Measurements from ENCODE around the gene ASL.
"Not testable (repeated sequence)": the region's sequence is repeated elsewhere in the genome, so short reads cannot be mapped to it uniquely, and the experiment has no call there.

Gene ASL

GRCh38 chr7:66076462-66077329 lies 1.1 kb downstream of the ASL start:
- no peak for DNase-seq

DNA sequence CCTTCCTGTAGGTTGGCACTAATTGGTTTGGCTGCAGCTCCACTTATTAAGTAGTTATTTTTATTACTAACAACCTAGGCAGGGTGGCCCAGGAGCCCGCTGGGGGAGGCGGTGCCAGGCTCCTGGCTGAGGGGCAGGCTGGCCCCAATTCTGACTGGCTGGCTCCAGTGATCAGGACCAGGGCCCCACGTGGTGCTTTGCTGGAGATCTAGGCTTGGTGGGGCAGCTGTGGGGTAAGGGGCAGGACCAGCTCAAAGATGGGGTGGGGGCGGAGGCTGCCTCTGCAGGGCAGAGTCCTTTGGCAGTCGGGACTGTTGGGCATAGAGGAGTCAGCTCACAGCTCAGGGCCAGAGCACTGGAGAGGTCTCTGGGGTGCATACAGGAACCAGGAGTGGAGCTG lies 2.4 kb downstream of the ASL start:
- no peak for DNase-seq

DNA sequence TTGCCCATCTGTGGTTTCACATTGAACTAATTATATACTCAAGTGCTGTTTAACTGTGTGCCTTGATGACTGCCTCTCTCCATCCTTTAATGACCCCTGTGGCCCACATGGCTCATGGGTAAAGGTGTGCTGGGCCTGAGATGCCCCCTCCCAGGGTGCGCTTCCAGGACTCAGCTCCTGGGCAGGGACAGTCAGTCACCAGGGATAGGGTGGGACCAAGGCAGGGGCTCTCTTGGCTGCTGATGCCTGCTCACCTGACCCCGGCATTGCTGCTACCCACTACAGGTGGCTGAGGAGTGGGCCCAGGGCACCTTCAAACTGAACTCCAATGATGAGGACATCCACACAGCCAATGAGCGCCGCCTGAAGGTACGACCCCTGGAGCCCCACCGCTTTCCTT lies 6.5 kb downstream of the ASL start:
- peak; percentile 65 for DNase-seq

- no peak for DNase-seq
These were observed 7.3 kb downstream of the ASL start for GRCh38 chr7:66082886-66083415.

DNA sequence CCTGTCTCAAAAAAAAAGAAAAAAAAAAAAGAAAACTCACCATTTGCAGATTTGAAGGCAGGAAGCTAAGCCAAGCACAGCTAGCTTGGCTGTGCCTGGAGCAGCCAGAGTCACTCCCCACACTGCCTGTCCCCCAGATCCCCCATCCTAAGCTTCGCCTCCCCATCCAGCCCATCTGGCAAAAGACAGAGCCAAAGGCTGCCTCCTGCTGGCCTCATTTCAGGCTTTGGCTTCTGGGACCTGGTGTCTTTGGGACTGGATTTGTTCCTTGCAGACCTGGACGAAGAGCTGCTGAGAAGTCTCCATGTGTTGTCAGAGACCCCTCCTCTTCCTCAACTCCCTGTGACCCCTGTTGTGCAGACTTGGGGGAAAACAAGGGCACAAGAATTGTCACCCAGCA lies 8.1 kb downstream of the ASL start:
- no peak for DNase-seq

DNA sequence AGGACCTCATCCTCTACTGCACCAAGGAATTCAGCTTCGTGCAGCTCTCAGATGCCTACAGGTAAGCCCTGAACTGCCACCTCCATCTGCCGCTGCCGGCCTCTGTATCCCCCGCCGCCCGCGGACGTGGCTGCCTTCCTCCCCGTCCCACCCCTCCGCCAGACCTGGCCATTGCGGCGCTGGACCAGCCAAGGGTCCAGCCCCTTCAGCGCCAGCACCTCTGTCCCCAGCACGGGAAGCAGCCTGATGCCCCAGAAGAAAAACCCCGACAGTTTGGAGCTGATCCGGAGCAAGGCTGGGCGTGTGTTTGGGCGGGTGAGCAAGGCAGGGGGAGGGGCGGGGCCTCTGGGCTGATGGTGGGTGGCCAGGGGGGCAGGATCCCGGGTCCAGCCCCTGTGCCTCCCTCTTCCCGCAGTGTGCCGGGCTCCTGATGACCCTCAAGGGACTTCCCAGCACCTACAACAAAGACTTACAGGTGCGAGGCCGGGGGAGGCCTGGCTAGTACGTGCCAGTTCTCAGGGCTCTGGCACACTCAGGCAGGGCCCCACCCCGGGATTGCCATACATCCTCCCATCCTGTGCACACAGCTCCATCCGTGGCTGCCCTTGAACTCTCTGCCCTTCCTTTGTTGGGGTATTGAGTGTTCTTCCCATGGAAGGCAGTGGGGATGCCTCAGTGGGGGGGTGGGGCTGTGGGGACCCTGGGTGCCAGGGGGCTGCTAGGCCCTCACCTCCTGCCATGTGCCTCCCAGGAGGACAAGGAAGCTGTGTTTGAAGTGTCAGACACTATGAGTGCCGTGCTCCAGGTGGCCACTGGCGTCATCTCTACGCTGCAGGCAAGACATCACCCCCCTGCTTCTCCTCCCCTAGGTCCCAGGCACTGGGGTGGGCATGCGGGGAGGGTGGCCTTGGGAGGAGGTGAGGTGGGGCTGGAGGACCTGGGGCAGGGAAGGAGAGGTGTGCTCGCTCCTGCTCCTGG lies 13.5 kb downstream of the ASL start:
- no peak for DNase-seq

DNA sequence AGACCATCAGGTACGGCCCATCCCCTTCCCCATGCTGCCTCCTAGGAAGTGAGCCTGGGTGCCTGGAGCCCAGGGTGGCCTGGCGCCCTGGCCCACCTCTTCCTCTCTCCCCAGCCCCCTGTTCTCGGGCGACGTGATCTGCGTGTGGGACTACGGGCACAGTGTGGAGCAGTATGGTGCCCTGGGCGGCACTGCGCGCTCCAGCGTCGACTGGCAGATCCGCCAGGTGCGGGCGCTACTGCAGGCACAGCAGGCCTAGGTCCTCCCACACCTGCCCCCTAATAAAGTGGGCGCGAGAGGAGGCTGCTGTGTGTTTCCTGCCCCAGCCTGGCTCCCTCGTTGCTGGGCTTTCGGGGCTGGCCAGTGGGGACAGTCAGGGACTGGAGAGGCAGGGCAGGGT lies 17.0 kb downstream of the ASL start:
- DNase-seq, result no peak

DNA sequence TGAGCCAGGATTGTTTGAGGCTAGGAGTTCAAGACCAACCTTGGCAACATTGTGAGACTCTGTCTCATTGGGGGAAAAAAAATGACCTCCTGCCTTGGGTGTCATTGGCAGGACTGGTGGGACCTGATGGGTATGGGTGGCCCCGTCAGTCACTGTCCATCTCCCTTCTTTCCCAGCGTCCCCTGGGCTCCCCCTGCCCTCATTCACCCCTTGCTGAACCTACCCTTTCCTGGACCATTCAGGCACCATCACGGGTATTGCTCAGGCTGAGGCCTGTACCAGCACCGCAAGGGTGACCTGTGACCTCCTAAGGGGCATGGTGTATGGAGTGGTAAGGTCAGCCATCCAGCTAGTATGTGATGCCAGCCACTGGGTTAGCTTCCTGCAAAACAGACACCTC lies 19.4 kb downstream of the ASL start:
- no peak for DNase-seq

DNA sequence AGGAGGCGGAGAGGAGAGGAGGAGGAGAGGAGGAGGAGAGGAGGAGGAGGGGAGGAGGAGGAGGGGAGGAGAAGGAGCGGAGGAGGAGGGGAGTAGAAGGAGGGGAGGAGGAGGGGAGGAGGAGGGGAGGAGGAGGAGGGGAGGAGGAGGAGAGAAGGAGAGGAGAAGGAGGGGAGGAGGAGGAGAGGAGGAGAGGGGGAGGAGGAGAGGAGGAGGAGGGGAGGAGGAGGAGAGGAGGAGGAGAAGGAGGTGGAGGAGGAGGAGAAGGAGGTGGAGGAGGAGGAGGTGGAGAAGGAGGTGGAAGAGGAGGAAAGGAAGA lies 23.6 kb downstream of the ASL start:
- DNase-seq, result peak; percentile 74

- DNase-seq, result peak; percentile 97
These were observed 24.2 kb downstream of the ASL start for GRCh38 chr7:66099551-66100407.

- no peak for DNase-seq
These were observed 24.9 kb downstream of the ASL start for GRCh38 chr7:66100408-66101050.

DNA sequence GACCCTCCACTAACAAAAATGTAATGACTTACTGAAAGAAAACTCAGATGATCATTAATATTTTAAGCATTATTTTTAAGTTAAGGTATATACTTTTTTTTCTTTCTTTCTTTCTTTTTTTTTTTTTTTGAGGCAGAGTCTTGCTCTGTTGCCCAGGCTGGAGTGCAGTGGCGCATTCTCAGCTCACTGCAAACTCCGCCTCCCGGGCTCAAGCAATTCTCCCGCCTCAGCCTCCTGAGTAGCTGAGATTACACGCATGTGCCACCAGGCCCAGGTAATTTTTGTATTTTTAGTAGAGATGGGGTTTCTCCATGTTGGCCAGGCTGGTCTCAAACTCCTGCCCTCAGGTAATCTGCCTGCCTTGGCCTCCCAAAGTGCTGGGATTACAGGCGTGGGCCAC lies 26.5 kb downstream of the ASL start:
- not testable (repeated sequence) for DNase-seq

DNA sequence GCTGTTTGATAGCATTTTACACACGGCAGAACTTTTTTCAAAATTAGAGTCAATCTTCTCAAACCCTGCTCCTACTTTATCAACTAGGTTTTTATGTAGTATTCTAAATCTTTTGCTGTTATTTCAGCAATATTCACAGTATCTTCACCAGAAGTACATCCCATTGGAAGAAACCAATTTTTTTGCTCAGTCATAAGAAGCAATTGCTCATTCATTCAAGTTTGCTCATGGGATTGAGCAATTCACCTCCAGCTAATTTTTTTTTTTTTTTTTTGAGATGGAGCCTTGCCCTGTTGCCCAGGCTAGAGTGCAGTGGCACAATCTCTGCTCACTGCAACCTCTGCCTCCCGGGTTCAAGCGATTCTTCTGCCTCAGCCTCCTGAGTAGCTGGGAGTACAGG lies 28.4 kb downstream of the ASL start:
- DNase-seq, result not testable (repeated sequence)

- no peak for DNase-seq
These were observed 29.7 kb downstream of the ASL start for GRCh38 chr7:66105263-66105748.

- not testable (repeated sequence) for DNase-seq
These were observed 32.8 kb downstream of the ASL start for GRCh38 chr7:66108410-66108809.

- no peak for DNase-seq
These were observed 35.2 kb downstream of the ASL start for GRCh38 chr7:66110856-66111255.

DNA sequence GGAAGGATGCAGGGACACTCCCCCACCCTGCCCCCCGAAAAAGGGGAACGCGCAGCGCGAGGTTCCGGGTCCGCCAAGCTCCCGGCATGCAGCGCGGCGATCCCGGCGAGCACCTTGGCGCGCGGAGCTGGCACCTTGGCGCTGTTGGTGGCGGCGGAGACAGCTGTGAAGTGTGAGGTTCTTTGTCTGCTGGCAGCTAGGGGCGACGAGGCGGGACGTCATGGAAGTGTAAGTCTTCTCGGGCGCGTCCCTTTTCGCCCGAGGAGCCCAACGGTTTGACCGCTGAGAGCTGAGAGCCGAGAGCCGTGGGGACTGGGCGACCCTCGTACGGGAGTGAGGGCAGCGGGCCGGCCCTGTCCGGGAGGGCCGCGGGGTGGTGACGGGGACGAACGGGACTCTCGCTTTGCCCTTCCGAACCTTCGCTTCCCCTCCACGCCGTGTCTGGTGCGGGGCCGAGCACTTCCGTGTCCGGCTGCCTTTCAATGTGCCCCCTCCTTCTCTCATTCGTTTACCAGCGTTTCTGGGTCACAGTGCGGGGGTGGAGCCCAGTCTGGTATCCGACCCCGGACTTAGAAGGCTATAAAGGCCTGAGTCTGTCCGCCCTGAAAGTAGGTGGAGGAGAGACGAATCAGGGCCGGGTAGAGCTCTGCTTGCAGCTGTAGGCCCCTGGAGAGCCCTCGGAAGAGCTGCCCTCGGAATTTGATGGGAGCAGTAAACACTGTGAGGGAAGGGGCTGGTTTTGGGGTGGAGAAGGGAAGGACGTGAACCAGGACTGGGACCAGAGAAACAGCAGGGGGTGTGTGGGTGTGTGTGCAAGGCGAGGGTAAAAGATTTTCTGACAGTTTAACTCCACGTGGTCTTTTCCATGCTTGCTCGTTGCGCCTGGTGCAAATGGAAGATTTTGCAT lies 39.4 kb downstream of the ASL start, which contains the start of gene CRCP:
CRCP (plus strand) TSS at position 105 of the 907 bp plus-strand sequence; CDS start at position 221, 116 bp downstream.
- peak; percentile 92 for DNase-seq

GRCh38 chr7:66116680-66117420 lies 41.2 kb downstream of the ASL start:
- not testable (repeated sequence) for DNase-seq

DNA sequence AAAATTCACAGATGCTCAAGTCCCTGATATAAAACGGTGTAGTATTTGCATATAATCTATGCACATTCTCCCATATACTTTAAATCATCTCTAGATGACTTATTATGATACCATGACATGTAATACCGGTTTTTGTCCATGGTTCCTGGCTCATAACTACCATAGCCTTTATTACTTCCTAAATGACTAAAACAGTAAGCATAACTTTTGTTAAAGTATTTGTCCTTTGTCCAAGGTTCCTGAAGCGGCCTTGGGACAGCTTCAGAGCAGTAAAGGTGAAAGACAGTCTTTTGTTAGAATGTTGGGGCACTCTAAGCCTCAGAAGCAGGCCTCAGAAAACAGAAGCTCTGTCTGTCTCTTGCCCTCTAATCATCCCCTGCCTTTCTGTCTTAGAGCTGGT lies 43.0 kb downstream of the ASL start:
- DNase-seq, result no peak

All from NCI-H69 (cell line).